Lower leg skin (tissue), 3 donors: ENCODE data around the gene WNT7A.

Source experiments
- POLR2A ChIP-seq, 2 donors: fragments of 450-650 bp; IDR thresholded peaks; one replicate each; pipeline ENCODE4 v1.6.1; 2016 to 2017; ENCODE audit warnings: antibody characterized with exemption in 2 of 2, mild to moderate bottlenecking in 1 of 2, moderate library complexity in 1 of 2
- TF ChIP-seq, protein P1 (sequence below), 3 donors: fragments of 450-650 bp; IDR thresholded peaks; one replicate each; pipeline ENCODE4 v1.5.1; 2016; ENCODE audit warnings: antibody characterized with exemption in 3 of 3, mild to moderate bottlenecking in 3 of 3, moderate library complexity in 2 of 3

DNA sequence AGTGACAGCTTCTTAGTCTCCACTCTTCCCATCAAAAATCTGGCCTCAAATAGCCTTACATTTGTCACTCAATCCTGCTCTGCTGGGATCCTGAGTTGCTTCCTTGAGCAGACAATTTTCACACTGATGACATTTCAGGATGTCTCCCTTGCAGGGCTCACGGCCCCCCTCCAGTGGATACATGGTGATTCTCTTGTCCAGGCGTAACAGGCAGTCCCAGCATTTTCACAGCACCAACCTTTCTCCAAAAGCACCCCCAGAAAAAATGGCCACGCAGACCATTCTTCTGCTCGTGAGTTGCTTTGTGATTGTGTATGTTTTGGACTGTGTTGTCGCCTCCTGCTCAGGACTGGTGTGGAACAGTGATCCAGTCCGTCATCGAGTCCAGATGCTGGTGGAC, 47.4 kb upstream of the WNT7A start:
- TF ChIP-seq, protein P1, sequence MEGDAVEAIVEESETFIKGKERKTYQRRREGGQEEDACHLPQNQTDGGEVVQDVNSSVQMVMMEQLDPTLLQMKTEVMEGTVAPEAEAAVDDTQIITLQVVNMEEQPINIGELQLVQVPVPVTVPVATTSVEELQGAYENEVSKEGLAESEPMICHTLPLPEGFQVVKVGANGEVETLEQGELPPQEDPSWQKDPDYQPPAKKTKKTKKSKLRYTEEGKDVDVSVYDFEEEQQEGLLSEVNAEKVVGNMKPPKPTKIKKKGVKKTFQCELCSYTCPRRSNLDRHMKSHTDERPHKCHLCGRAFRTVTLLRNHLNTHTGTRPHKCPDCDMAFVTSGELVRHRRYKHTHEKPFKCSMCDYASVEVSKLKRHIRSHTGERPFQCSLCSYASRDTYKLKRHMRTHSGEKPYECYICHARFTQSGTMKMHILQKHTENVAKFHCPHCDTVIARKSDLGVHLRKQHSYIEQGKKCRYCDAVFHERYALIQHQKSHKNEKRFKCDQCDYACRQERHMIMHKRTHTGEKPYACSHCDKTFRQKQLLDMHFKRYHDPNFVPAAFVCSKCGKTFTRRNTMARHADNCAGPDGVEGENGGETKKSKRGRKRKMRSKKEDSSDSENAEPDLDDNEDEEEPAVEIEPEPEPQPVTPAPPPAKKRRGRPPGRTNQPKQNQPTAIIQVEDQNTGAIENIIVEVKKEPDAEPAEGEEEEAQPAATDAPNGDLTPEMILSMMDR (IDR thresholded peaks at IDR 0.05), result no peak
- no peak for TF ChIP-seq POLR2A (IDR thresholded peaks at IDR 0.05)
